PC-9 (cell line): Measurements from ENCODE around the gene TENT5C. TPM values are rescaled to one million over a fixed set of nuclear protein-coding genes. Genes with fewer than 3 reads are reported as not detected.

Experiments
- BruUV-seq: library from RNA; stranded (reverse); fragments of 400-500 nt; replicated peaks from 2 replicates; lab custom pipeline; 2021; lab: Mats Ljungman, UMichigan
- CTCF ChIA-PET: fragments of 300-600 bp; sonication (Branson Sonifier 250); formaldehyde crosslinking; loops from one replicate; lab custom pipeline; 2022; ENCODE audit warnings: antibody characterized with exemption; lab: Charles Lee
- POLR2A ChIA-PET: fragments of 300-600 bp; sonication (Branson Sonifier 250); formaldehyde crosslinking; loops from one replicate; lab custom pipeline; 2022; ENCODE audit warnings: antibody characterized with exemption; ENCODE audit not compliant: unreplicated experiment; lab: Charles Lee
- DNase-seq, 2 experiments: peaks; one replicate each; pipeline versions ENCODE4 v3.0.0 to v3.0.0-alpha.2; 2015 to 2022; ENCODE audit warnings: mixed read lengths in 1 of 2
- H2AFZ ChIP-seq: fragments of 200-600 bp; sonication (generic); 2 replicates; pipeline ENCODE4 v1.8.1; 2017; ENCODE audit warnings: antibody characterized with exemption
- H3F3A ChIP-seq: fragments of 200-600 bp; sonication (generic); 2 replicates; pipeline ENCODE4 v1.8.1; 2017; ENCODE audit warnings: antibody characterized with exemption, mild to moderate bottlenecking, low read depth; ENCODE audit not compliant: insufficient read depth
- H3K27ac ChIP-seq: fragments of 200-600 bp; sonication (generic); 2 replicates; pipeline ENCODE4 v1.6.1; 2016; ENCODE audit warnings: mixed run types
- H3K27me3 ChIP-seq: fragments of 200-600 bp; sonication (generic); 2 replicates; pipeline ENCODE4 v1.6.1; 2016; ENCODE audit warnings: low read depth, mixed run types; ENCODE audit not compliant: insufficient read depth
- H3K36me3 ChIP-seq: fragments of 200-600 bp; sonication (generic); 2 replicates; pipeline ENCODE4 v1.6.1; 2016; ENCODE audit warnings: low read depth, mixed run types
- H3K4me1 ChIP-seq: fragments of 200-600 bp; sonication (generic); replicated peaks from 2 replicates; pipeline ENCODE4 v1.6.1; 2016; ENCODE audit warnings: mixed run types; ENCODE audit not compliant: insufficient read depth
- H3K4me2 ChIP-seq: fragments of 200-600 bp; sonication (generic); 2 replicates; pipeline ENCODE4 v1.6.1; 2017; ENCODE audit warnings: mixed run types
- H3K4me3 ChIP-seq: fragments of 200-600 bp; sonication (generic); 2 replicates; pipeline ENCODE4 v1.6.1; 2016; ENCODE audit warnings: mixed run types
- H3K79me2 ChIP-seq: fragments of 200-600 bp; sonication (generic); 2 replicates; pipeline ENCODE4 v1.6.1; 2017; ENCODE audit warnings: low read depth, mixed run types
- H3K9me2 ChIP-seq: fragments of 200-600 bp; sonication (generic); 2 replicates; pipeline ENCODE4 v1.8.1; 2017; ENCODE audit warnings: mild to moderate bottlenecking; ENCODE audit not compliant: insufficient read depth
- H3K9me3 ChIP-seq: fragments of 200-600 bp; sonication (generic); 2 replicates; pipeline ENCODE4 v1.8.1; 2016; ENCODE audit warnings: low read depth; ENCODE audit not compliant: insufficient read depth
- H4K20me1 ChIP-seq: fragments of 200-600 bp; sonication (generic); 2 replicates; pipeline ENCODE4 v1.8.1; 2017; ENCODE audit not compliant: insufficient read depth
- EZH2 ChIP-seq: fragments of 200-600 bp; sonication (generic); IDR thresholded peaks from 2 replicates; pipeline ENCODE4 v1.8.0; 2017; ENCODE audit warnings: antibody characterized with exemption, low read depth
- intact Hi-C: fragments of 100-400 bp; cut with micrococcal nuclease; formaldehyde crosslinking; loops from one replicate; pipeline ENCODE4 v1.10.0; 2022; ENCODE audit not compliant: unreplicated experiment
- total RNA-seq: library from RNA; stranded (reverse); gene quantifications from 2 replicates; pipeline ENCODE4 v1.2.3, GENCODE V29; 2021
- TF ChIP-seq, protein P1 (sequence below): fragments of 200-600 bp; sonication (generic); conservative IDR thresholded peaks from 2 replicates; pipeline ENCODE4 v1.6.1; 2017; ENCODE audit warnings: mixed run types, antibody characterized with exemption, mild to moderate bottlenecking, moderate library complexity

Gene TENT5C
- total RNA-seq, 1 experiment from 2014 or later: 4.3 TPM

DNA sequence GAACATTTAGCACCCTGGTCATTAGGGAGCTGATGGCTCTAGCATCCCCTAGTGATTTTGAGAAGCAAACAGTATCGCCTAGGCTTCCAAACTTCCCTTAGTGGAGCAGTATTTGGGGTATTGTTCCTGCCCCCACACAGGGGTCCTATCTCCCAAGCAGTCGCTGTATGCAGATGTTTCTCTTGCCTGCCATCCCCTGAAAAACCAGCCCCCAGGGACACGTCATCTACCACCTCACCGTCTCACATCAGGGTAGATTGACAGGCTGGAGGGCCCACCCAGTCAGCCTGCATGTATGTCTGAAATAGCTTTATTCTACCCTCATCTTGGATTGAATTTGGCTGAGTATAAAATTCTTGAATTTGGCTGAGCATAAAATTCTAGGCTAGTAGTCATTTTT, 33.9 kb downstream of the TENT5C start:
- intact Hi-C loops: no loop called here
- Histone ChIP-seq H3K4me2 (no peak overlapping the region), H2AFZ (no peak overlapping the region), H3K27ac (no peak overlapping the region), H3K4me1 (no peaks in the 10 kb centered on the region), H3K9me3 (no peaks in the 10 kb centered on the region), H3F3A (no peaks in the 10 kb centered on the region), H3K27me3 (no peaks in the 10 kb centered on the region), H4K20me1 (no peaks in the 10 kb centered on the region), H3K4me3 (no peak overlapping the region), H3K9me2 (no peaks in the 10 kb centered on the region), H3K36me3 (no peaks in the 10 kb centered on the region), H3K79me2 (no peaks in the 10 kb centered on the region)
- POLR2A ChIA-PET: no interaction called here
- DNase-seq: no peak
- no peak for TF ChIP-seq EZH2
- TF ChIP-seq, protein P1, sequence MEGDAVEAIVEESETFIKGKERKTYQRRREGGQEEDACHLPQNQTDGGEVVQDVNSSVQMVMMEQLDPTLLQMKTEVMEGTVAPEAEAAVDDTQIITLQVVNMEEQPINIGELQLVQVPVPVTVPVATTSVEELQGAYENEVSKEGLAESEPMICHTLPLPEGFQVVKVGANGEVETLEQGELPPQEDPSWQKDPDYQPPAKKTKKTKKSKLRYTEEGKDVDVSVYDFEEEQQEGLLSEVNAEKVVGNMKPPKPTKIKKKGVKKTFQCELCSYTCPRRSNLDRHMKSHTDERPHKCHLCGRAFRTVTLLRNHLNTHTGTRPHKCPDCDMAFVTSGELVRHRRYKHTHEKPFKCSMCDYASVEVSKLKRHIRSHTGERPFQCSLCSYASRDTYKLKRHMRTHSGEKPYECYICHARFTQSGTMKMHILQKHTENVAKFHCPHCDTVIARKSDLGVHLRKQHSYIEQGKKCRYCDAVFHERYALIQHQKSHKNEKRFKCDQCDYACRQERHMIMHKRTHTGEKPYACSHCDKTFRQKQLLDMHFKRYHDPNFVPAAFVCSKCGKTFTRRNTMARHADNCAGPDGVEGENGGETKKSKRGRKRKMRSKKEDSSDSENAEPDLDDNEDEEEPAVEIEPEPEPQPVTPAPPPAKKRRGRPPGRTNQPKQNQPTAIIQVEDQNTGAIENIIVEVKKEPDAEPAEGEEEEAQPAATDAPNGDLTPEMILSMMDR: no peak
- CTCF ChIA-PET: no interaction called here
- BruUV-seq: no TSS peak

- Histone ChIP-seq H2AFZ (no peak overlapping the region), H3K9me2 (no peaks in the 10 kb centered on the region; the same call in 1 of the 2 replicates), H3K36me3 (no peaks in the 10 kb centered on the region), H3K79me2 (no peaks in the 10 kb centered on the region), H3F3A (no peaks in the 10 kb centered on the region), H3K27ac (no peak overlapping the region), H3K27me3 (no peaks in the 10 kb centered on the region), H3K4me2 (no peak overlapping the region), H3K4me3 (no peak overlapping the region), H3K9me3 (no peaks in the 10 kb centered on the region), H3K4me1 (no peaks in the 10 kb centered on the region), H4K20me1 (no peaks in the 10 kb centered on the region)
- no peak for DNase-seq
- TF ChIP-seq, protein P1: no peak
- TF ChIP-seq EZH2: no peak
- no TSS peak for BruUV-seq
- ChIA-PET CTCF (no interaction called here), POLR2A (no interaction called here)
- intact Hi-C loops: no loop called here
Measured at GRCh38 chr1:117641536-117641935, 35.7 kb downstream of the TENT5C start.

DNA sequence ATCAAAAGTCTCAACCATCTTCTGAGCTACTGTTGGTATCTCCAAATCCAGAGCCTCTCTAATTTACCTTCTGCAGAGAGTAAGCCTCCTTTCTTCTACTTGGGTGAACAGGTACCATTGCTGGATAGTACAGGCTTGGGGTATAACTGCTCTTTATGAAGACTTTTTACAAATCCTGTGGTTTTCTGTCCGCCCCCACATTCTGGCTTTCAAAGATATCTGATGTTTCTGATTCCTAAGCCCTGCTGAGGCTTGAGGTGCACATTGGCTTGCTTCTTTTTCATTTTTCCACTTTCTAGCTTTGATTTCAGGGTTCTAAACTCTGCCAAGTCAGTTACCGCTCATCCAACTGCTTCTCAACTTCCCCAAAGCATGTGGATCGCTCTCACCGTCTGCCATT, 37.1 kb downstream of the TENT5C start:
- no peaks in the 10 kb centered on the region for H4K20me1 ChIP-seq
- intact Hi-C loops: no loop called here
- no peaks in the 10 kb centered on the region for H3F3A ChIP-seq
- no peak overlapping the region for H3K4me3 ChIP-seq
- H3K27ac ChIP-seq: no peak overlapping the region
- no peaks in the 10 kb centered on the region for H3K4me1 ChIP-seq
- no peak overlapping the region for H2AFZ ChIP-seq
- H3K9me2 ChIP-seq: no peaks in the 10 kb centered on the region; the same call in 1 of the 2 replicates
- DNase-seq: no peak
- no peaks in the 10 kb centered on the region for H3K79me2 ChIP-seq
- H3K27me3 ChIP-seq: no peaks in the 10 kb centered on the region
- H3K9me3 ChIP-seq: no peaks in the 10 kb centered on the region
- no peaks in the 10 kb centered on the region for H3K36me3 ChIP-seq
- H3K4me2 ChIP-seq: no peak overlapping the region
- POLR2A ChIA-PET: interaction anchor here (0.5 kb wide), 1 partner anchor 14 kb away, joined by 3 read pairs; no protein-coding TSS in a partner anchor
- no peak for TF ChIP-seq EZH2
- TF ChIP-seq, protein P1: no peak
- BruUV-seq: no TSS peak
- CTCF ChIA-PET: no interaction called here
